ENCODE results near the gene AZU1. TPM values are rescaled to one million over a fixed set of nuclear protein-coding genes. Genes with fewer than 3 reads are reported as not detected.
"Not testable (repeated sequence)": the region's sequence is repeated elsewhere in the genome, so short reads cannot be mapped to it uniquely, and the experiment has no call there.

The AZU1 gene
- total RNA-seq, 5 donors from 2014 or later (not counting 1 experiment from before 2014, with no cell fraction given), result 0.20 to 1.2 (median 0.38) TPM

DNA sequence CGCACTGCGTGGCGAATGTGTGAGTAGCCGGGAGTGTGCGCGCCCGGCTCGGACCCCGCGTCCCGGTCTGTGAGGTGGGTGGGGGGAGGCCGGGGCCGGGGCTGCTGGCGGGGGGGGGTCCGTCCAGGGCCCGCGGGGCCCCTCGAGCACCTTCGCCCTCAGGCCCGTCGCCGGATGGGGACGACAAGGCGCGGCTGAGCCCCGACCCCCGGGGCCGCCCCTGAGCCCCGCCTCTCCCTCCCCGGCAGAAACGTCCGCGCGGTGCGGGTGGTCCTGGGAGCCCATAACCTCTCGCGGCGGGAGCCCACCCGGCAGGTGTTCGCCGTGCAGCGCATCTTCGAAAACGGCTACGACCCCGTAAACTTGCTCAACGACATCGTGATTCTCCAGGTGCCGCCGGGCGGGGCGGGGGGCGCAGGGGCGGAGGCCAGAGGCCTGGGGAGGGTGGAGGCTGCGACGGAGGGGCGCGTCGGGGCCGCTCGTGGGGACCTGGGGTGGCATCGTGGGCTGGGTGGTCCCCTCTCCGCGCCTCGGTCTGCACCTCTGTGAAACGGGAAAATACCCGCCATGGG is 25.5 kb downstream of the AZU1 start:
- Mint-ChIP-seq H3K4me3 (no peak overlapping the region), H3K9me3 (no peaks in the 10 kb centered on the region), H3K27me3 (peaks cover 6 to 33% of the 10 kb centered on the region in 2 donors), H3K36me3 (no peaks in the 10 kb centered on the region), H3K27ac (no peak overlapping the region), H3K4me1 (peaks cover 0 to 2% (median 0%) of the 10 kb centered on the region in 3 donors)
- peaks cover 0 to 6% of the 10 kb centered on the region in 2 experiments for H3K4me1 ChIP-seq (ENCODE audit: control insufficient read depth in 1 of 2, extremely low read depth in 1 of 2, insufficient read depth in 2 of 2, low read length in 2 of 2)
- ChIA-PET CTCF (no interaction called here), POLR2A (no interaction called here)
- no peak overlapping the region for H3K4me3 ChIP-seq (ENCODE audit: control insufficient read depth in 1 of 2, extremely low read depth in 1 of 2, low read length in 1 of 2)
- peaks cover 0 to 72% of the 10 kb centered on the region in 2 experiments for H3K27me3 ChIP-seq (replicated peaks in 1 of 2; ENCODE audit: control insufficient read depth in 2 of 2, extremely low read depth in 1 of 2, insufficient read depth in 2 of 2, low read length in 1 of 2)
- 37% methylated on average over 33 of the region's 67 CpGs for WGBS (ENCODE audit: insufficient coverage)
- H3K9me3 ChIP-seq, result no peaks in the 10 kb centered on the region
- no peak for ATAC-seq (replicated peaks in 1 of 4)
- no peak overlapping the region for H3K27ac ChIP-seq (ENCODE audit: low read length)
- no peaks in the 10 kb centered on the region for H3K36me3 ChIP-seq (ENCODE audit: control insufficient read depth in 2 of 2, extremely low read depth in 1 of 2, insufficient read depth in 1 of 2, low read length in 1 of 2)
- DNase-seq, result no peak

- H3K9me3 Mint-ChIP-seq; CTCF ChIA-PET; H3K27ac ChIP-seq (ENCODE audit: low read length); H3K4me1 ChIP-seq (ENCODE audit: control insufficient read depth in 1 of 2, extremely low read depth in 1 of 2, insufficient read depth in 2 of 2, low read length in 2 of 2); H3K4me3 Mint-ChIP-seq; DNase-seq; H3K9me3 ChIP-seq; H3K27ac Mint-ChIP-seq; H3K4me1 Mint-ChIP-seq; H3K36me3 ChIP-seq (ENCODE audit: control insufficient read depth in 2 of 2, extremely low read depth in 1 of 2, insufficient read depth in 1 of 2, low read length in 1 of 2); H3K4me3 ChIP-seq (ENCODE audit: control insufficient read depth in 1 of 2, extremely low read depth in 1 of 2, low read length in 1 of 2); ATAC-seq (replicated peaks in 1 of 4); H3K36me3 Mint-ChIP-seq; POLR2A ChIA-PET: not testable (repeated sequence)
- H3K27me3 ChIP-seq (replicated peaks in 1 of 2; ENCODE audit: control insufficient read depth in 2 of 2, extremely low read depth in 1 of 2, insufficient read depth in 2 of 2, low read length in 1 of 2), result peaks cover 0 to 72% of the 10 kb centered on the region in 2 experiments
- peaks cover 0 to 29% of the 10 kb centered on the region in 2 donors for H3K27me3 Mint-ChIP-seq
- WGBS (ENCODE audit: insufficient coverage), result no CpG with 5 or more reads among the region's 17 CpGs
Measured at GRCh38 chr19:853614-854220, 26.1 kb downstream of the AZU1 start.

GRCh38 chr19:854549-854948 is 26.9 kb downstream of the AZU1 start:
- no peaks in the 10 kb centered on the region for H3K9me3 ChIP-seq
- peaks cover 0 to 23% of the 10 kb centered on the region in 2 donors for H3K27me3 Mint-ChIP-seq
- POLR2A ChIA-PET, result no interaction called here

DNA sequence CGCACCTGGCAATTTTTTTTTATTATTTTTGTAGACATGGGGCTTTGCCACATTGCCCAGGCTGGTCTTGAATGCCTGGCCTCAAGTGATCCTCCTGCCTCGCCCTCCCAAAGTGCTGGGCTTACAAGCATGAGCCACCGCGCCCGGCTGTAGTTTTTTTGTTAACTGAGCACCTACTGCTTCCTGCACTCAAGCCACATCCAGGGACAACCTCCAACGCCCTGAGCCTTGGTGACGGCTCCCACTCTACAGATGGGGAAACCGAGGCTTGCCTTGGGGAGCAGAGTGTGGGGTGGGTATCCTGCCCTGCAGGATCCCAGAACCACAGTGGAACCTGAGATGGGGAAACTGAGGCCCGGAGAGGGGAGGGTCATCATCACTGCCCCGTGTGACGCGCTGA is 27.5 kb downstream of the AZU1 start:
- H3K4me3 Mint-ChIP-seq, result no peak overlapping the region
- H3K27me3 ChIP-seq (replicated peaks in 1 of 2; ENCODE audit: control insufficient read depth in 2 of 2, extremely low read depth in 1 of 2, insufficient read depth in 2 of 2, low read length in 1 of 2), result peaks cover 0 to 72% of the 10 kb centered on the region in 2 experiments
- DNase-seq (no peak), ATAC-seq (replicated peaks in 1 of 4) (no peak)
- peaks cover 0 to 21% of the 10 kb centered on the region in 2 donors for H3K27me3 Mint-ChIP-seq
- peaks cover 0 to 5% of the 10 kb centered on the region in 2 experiments for H3K4me1 ChIP-seq (ENCODE audit: control insufficient read depth in 1 of 2, extremely low read depth in 1 of 2, insufficient read depth in 2 of 2, low read length in 2 of 2)
- peaks cover 0 to 3% (median 2%) of the 10 kb centered on the region in 3 donors for H3K4me1 Mint-ChIP-seq
- 84% methylated on average over 11 of the region's 12 CpGs for WGBS (ENCODE audit: insufficient coverage)
- ChIA-PET CTCF (no interaction called here), POLR2A (no interaction called here)
- H3K27ac Mint-ChIP-seq, result no peak overlapping the region
- no peak overlapping the region for H3K27ac ChIP-seq (ENCODE audit: low read length)
- H3K36me3 Mint-ChIP-seq, result no peaks in the 10 kb centered on the region
- H3K4me3 ChIP-seq (ENCODE audit: control insufficient read depth in 1 of 2, extremely low read depth in 1 of 2, low read length in 1 of 2), result no peak overlapping the region
- H3K9me3 ChIP-seq, result no peaks in the 10 kb centered on the region
- H3K9me3 Mint-ChIP-seq, result no peaks in the 10 kb centered on the region
- no peaks in the 10 kb centered on the region for H3K36me3 ChIP-seq (ENCODE audit: control insufficient read depth in 2 of 2, extremely low read depth in 1 of 2, insufficient read depth in 1 of 2, low read length in 1 of 2)

More at GRCh38 chr19:854549-854948, 26.9 kb downstream of the AZU1 start:
- ATAC-seq (replicated peaks in 1 of 4), result no peak
- no peaks in the 10 kb centered on the region for H3K36me3 ChIP-seq (ENCODE audit: control insufficient read depth in 2 of 2, extremely low read depth in 1 of 2, insufficient read depth in 1 of 2, low read length in 1 of 2)
- Mint-ChIP-seq H3K36me3 (no peaks in the 10 kb centered on the region), H3K4me1 (peaks cover 0 to 2% (median 0%) of the 10 kb centered on the region in 3 donors), H3K4me3 (no peak overlapping the region), H3K9me3 (no peaks in the 10 kb centered on the region), H3K27ac (no peak overlapping the region)
- WGBS (ENCODE audit: insufficient coverage), result no CpG with 5 or more reads among the region's 6 CpGs
- no peak overlapping the region for H3K27ac ChIP-seq (ENCODE audit: low read length)
- no peak for DNase-seq
- peaks cover 0 to 72% of the 10 kb centered on the region in 2 experiments for H3K27me3 ChIP-seq (replicated peaks in 1 of 2; ENCODE audit: control insufficient read depth in 2 of 2, extremely low read depth in 1 of 2, insufficient read depth in 2 of 2, low read length in 1 of 2)
- H3K4me1 ChIP-seq (ENCODE audit: control insufficient read depth in 1 of 2, extremely low read depth in 1 of 2, insufficient read depth in 2 of 2, low read length in 2 of 2), result peaks cover 0 to 5% of the 10 kb centered on the region in 2 experiments
- CTCF ChIA-PET, result interaction anchor here in 1 of 2 donors (0.6 kb wide), 1 partner anchor 221 kb away, joined by 4 read pairs; no protein-coding TSS in a partner anchor
- H3K4me3 ChIP-seq (ENCODE audit: control insufficient read depth in 1 of 2, extremely low read depth in 1 of 2, low read length in 1 of 2), result no peak overlapping the region

DNA sequence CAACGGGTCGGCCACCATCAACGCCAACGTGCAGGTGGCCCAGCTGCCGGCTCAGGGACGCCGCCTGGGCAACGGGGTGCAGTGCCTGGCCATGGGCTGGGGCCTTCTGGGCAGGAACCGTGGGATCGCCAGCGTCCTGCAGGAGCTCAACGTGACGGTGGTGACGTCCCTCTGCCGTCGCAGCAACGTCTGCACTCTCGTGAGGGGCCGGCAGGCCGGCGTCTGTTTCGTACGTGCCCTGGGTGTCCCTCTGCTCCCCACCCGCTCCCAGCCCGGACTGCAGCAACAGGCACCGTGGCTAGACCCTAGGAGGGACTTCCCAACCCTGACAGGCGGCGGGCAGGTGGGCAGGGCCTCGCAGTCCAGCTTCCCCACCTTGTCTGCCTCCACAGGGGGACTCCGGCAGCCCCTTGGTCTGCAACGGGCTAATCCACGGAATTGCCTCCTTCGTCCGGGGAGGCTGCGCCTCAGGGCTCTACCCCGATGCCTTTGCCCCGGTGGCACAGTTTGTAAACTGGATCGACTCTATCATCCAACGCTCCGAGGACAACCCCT is 28.0 kb downstream of the AZU1 start:
- ATAC-seq (replicated peaks in 1 of 4), result no peak
- 76% methylated on average over 40 of the region's 40 CpGs for WGBS (ENCODE audit: insufficient coverage)
- no peak overlapping the region for H3K4me3 Mint-ChIP-seq
- Histone ChIP-seq H3K9me3 (no peaks in the 10 kb centered on the region), H3K27ac (ENCODE audit: low read length) (no peak overlapping the region), H3K4me1 (ENCODE audit: control insufficient read depth in 1 of 2, extremely low read depth in 1 of 2, insufficient read depth in 2 of 2, low read length in 2 of 2) (peaks cover 0 to 6% of the 10 kb centered on the region in 2 experiments), H3K27me3 (replicated peaks in 1 of 2; ENCODE audit: control insufficient read depth in 2 of 2, extremely low read depth in 1 of 2, insufficient read depth in 2 of 2, low read length in 1 of 2) (peaks cover 0 to 69% of the 10 kb centered on the region in 2 experiments), H3K4me3 (ENCODE audit: control insufficient read depth in 1 of 2, extremely low read depth in 1 of 2, low read length in 1 of 2) (no peak overlapping the region), H3K36me3 (ENCODE audit: control insufficient read depth in 2 of 2, extremely low read depth in 1 of 2, insufficient read depth in 1 of 2, low read length in 1 of 2) (no peaks in the 10 kb centered on the region)
- H3K36me3 Mint-ChIP-seq, result no peaks in the 10 kb centered on the region
- peaks cover 0 to 21% of the 10 kb centered on the region in 2 donors for H3K27me3 Mint-ChIP-seq
- H3K4me1 Mint-ChIP-seq, result peaks cover 0 to 3% (median 2%) of the 10 kb centered on the region in 3 donors
- H3K27ac Mint-ChIP-seq, result no peak overlapping the region
- ChIA-PET POLR2A (no interaction called here), CTCF (no interaction called here)
- H3K9me3 Mint-ChIP-seq, result no peaks in the 10 kb centered on the region
- DNase-seq, result no peak

DNA sequence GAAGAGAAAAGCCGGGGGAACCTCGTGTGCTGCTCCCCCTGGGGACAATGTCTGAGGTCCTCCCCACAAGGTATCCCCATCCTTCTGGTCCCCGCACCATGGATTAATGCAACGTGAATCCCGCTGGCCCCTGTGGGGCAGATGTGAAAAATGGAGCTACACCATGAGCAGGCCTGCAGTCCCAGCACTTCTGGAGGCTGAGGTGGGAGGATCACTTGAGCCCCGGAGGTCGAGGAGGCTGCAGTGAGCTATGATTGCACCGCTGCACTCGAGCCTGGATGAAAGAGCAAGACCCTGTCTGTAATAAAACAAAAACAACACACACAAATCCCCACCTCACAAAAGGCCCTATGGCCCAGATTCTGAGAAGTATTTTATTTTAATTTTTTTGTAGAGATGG is 30.6 kb downstream of the AZU1 start:
- ATAC-seq (replicated peaks in 1 of 4), result no peak
- no peak overlapping the region for H3K4me3 ChIP-seq (ENCODE audit: control insufficient read depth in 1 of 2, extremely low read depth in 1 of 2, low read length in 1 of 2)
- ChIA-PET CTCF (interaction anchor here in 1 of 2 donors (0.6 to 1.2 kb wide), 2 partner anchors 62 to 139 kb away, joined by 4 to 9 read pairs; no protein-coding TSS in a partner anchor), POLR2A (interaction anchor here in 1 of 2 donors (0.6 kb wide), 1 partner anchor 60 kb away, joined by 6 read pairs; no protein-coding TSS in a partner anchor)
- no peaks in the 10 kb centered on the region for H3K36me3 Mint-ChIP-seq
- H3K4me1 Mint-ChIP-seq, result peaks cover 11 to 13% (median 12%) of the 10 kb centered on the region in 3 donors
- no peak overlapping the region for H3K4me3 Mint-ChIP-seq
- no peak for DNase-seq
- no CpG with 5 or more reads among the region's 9 CpGs for WGBS (ENCODE audit: insufficient coverage)
- no peak overlapping the region for H3K27ac ChIP-seq (ENCODE audit: low read length)
- no peak overlapping the region for H3K27ac Mint-ChIP-seq
- H3K27me3 ChIP-seq (replicated peaks in 1 of 2; ENCODE audit: control insufficient read depth in 2 of 2, extremely low read depth in 1 of 2, insufficient read depth in 2 of 2, low read length in 1 of 2), result peaks cover 0 to 63% of the 10 kb centered on the region in 2 experiments
- no peaks in the 10 kb centered on the region for H3K9me3 Mint-ChIP-seq
- no peaks in the 10 kb centered on the region for H3K36me3 ChIP-seq (ENCODE audit: control insufficient read depth in 2 of 2, extremely low read depth in 1 of 2, insufficient read depth in 1 of 2, low read length in 1 of 2)
- H3K9me3 ChIP-seq, result no peaks in the 10 kb centered on the region
- H3K27me3 Mint-ChIP-seq, result peaks cover 0 to 9% of the 10 kb centered on the region in 2 donors
- H3K4me1 ChIP-seq (ENCODE audit: control insufficient read depth in 1 of 2, extremely low read depth in 1 of 2, insufficient read depth in 2 of 2, low read length in 2 of 2), result peaks cover 6 to 28% of the 10 kb centered on the region in 2 experiments
